ENCODE measurements around the gene MAP2K6.

DNA sequence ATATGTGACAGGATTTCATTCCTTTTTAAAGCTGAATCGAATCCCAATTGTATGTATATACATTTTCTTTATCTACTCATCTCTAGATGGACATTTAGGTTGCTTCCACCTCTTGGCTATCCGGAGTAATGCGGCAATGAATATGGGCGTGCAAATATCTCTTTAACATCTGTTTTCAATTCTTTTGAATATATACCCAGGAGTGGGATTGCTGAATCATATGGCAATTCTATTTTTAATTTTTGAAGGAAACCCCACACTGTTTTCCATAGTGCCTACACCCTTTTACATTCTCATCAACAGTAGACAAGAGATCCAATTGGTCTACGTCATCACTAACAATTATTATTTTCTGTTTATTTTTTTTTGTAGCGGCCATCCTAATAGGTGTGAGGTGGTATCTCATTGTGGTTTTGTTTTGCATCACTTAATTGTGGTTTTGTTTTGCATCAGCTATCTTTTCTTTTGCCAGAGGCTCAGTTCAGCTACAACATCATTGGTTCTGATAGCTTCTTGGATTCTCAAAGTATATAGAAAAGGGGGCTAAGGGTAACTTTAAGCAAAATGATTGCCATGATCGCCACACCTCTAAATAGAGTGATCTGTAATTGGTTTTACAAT lies 25.6 kb upstream of the MAP2K6 start:
- TF ChIP-seq POLR2A (IDR thresholded peaks at IDR 0.05) (no peak), POLR2AphosphoS5 (IDR thresholded peaks at IDR 0.05) (no peak)
- TF ChIP-seq, protein P1, sequence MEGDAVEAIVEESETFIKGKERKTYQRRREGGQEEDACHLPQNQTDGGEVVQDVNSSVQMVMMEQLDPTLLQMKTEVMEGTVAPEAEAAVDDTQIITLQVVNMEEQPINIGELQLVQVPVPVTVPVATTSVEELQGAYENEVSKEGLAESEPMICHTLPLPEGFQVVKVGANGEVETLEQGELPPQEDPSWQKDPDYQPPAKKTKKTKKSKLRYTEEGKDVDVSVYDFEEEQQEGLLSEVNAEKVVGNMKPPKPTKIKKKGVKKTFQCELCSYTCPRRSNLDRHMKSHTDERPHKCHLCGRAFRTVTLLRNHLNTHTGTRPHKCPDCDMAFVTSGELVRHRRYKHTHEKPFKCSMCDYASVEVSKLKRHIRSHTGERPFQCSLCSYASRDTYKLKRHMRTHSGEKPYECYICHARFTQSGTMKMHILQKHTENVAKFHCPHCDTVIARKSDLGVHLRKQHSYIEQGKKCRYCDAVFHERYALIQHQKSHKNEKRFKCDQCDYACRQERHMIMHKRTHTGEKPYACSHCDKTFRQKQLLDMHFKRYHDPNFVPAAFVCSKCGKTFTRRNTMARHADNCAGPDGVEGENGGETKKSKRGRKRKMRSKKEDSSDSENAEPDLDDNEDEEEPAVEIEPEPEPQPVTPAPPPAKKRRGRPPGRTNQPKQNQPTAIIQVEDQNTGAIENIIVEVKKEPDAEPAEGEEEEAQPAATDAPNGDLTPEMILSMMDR (IDR thresholded peaks at IDR 0.05 in 8 of 11, conservative IDR thresholded peaks at IDR 0.05 in 3 of 11): no peak

Measured in spleen (tissue), 7 donors.